GM23248 (cell line): ENCODE data around the gene OGN.

Source experiments
- EZH2 ChIP-seq: fragments of 200-600 bp; sonication (generic); IDR thresholded peaks from 2 replicates; pipeline ENCODE4 v1.6.1; 2018; ENCODE audit warnings: antibody characterized with exemption, mild to moderate bottlenecking; ENCODE audit not compliant: insufficient read depth, poor library complexity, severe bottlenecking
- EZH2phosphoT487 ChIP-seq: fragments of 200-600 bp; sonication (generic); IDR thresholded peaks from 2 replicates; pipeline ENCODE4 v1.6.1; 2018; ENCODE audit warnings: antibody characterized with exemption, moderate library complexity, mild to moderate bottlenecking, low read depth; ENCODE audit not compliant: insufficient read depth

- TF ChIP-seq EZH2 (no peak), EZH2phosphoT487 (no peak)
Observed at GRCh38 chr9:92359394-92359995, 44.9 kb downstream of the OGN start.
